ENCODE data around the gene ACP6. TPM values are rescaled to one million over a fixed set of nuclear protein-coding genes. Genes with fewer than 3 reads are reported as not detected.
"Not testable (repeated sequence)": the region's sequence is repeated elsewhere in the genome, so short reads cannot be mapped to it uniquely, and the experiment has no call there.

ACP6 gene
- total RNA-seq = 10 to 100 TPM in 5 of 8 experiments, 1 to 10 TPM in 3; 6.4 to 62.7 (median 14.3) TPM

- Histone ChIP-seq H3K4me1 (replicated peaks in 1 of 2) (peaks cover 5 to 10% of the 10 kb centered on the region in 2 donors), H3K27ac (peak within 1 kb of the TSS in 1 of 2 donors; percentile 48), H3K4me3 (peak within 1 kb of the TSS; percentile 40 to 54 (median 48))
- ATAC-seq (replicated peaks in 6 of 8) = peak; percentile 81 to 99 (median 98)
- in situ Hi-C loops (cut with MboI; ENCODE audit: low pct_unique_long_range_greater_than_20kb in 2 of 9, low sequenced_read_pairs in 9 of 9, unreplicated experiment in 9 of 9) = loop anchor here in 2 of 9 experiments (25.0 kb wide), 2 partner anchors 92 to 217 kb away; partner anchors contain the start of gene GJA5 (in 1 of the 2)
- WGBS, 10 experiments = 0 to 13% (median 4%) methylated on average over 1 to 36 of the region's 36 CpGs; no CpG with 5 or more reads in 2 of the 10 experiments
Observed at GRCh38 chr1:147670319-147671001, at the start of gene ACP6. TSS of gene ACP6 (minus strand) at chr1:147670524. CDS start at chr1:147670048, 476 bp downstream.

- in situ Hi-C loops (cut with MboI; ENCODE audit: low pct_unique_long_range_greater_than_20kb in 2 of 9, low sequenced_read_pairs in 9 of 9, unreplicated experiment in 9 of 9) = loop anchor here in 3 of 9 experiments (5.0 to 25.0 kb wide), 2 partner anchors 168 kb away; no protein-coding TSS in a partner anchor
- H3K4me3 ChIP-seq = no peak overlapping the region
- WGBS, 10 experiments = 30 to 91% (median 78%) methylated on average over 2 to 7 of the region's 7 CpGs; no CpG with 5 or more reads in 1 of the 10 experiments
- H3K27ac ChIP-seq = no peak overlapping the region
- ATAC-seq (replicated peaks in 6 of 8) = peak in 2 of 8 experiments; percentile 22 to 28
- peaks cover 0 to under 1% of the 10 kb centered on the region in 2 donors for H3K4me1 ChIP-seq (replicated peaks in 1 of 2)
Observed at GRCh38 chr1:147719711-147720225, 49.4 kb upstream of the ACP6 start.

DNA sequence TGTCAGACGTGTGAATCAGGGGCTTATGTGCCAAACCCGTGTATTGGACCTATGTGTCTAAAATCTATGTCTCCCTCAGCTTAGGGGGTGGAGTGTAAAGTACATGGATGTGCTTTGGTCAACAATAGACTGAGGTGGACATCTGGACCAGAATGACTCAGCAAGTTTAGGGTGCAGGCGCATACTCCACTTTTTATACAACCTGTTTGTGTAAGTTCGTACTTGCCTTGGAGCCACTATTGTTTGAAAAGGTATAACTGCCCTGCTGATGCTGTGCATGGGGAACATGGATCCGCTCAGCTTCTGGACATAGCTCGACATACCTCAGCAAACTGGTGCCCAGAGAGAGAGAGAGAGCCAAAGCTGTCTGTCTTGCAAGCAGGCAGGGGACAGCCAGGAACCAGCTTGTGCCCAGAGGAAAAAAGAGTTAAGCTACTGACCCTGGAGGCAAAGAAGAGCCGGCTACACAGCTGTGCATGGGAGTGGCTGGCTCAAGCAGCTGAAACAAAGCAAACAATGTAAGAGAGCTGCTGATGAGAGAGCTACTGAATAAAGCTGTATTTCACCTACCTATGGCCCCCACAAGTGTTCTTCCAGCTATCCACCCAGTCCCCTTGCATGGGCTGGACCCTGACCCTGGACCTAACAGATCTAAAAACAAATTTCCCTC, 48.8 kb upstream of the ACP6 start:
- peak in 5 of 8 experiments; percentile 39 to 56 (median 48) for ATAC-seq (replicated peaks in 6 of 8)
- H3K4me3 ChIP-seq = no peak overlapping the region
- H3K27ac ChIP-seq = no peak overlapping the region
- 20 to 100% (median 83%) methylated on average over 1 to 7 of the region's 7 CpGs for WGBS, 10 experiments
- in situ Hi-C loops (cut with MboI; ENCODE audit: low pct_unique_long_range_greater_than_20kb in 2 of 9, low sequenced_read_pairs in 9 of 9, unreplicated experiment in 9 of 9) = loop anchor here in 2 of 9 experiments (25.0 kb wide), 1 partner anchor 168 kb away; no protein-coding TSS in a partner anchor
- H3K4me1 ChIP-seq (replicated peaks in 1 of 2) = peaks cover 0 to 6% of the 10 kb centered on the region in 2 donors

DNA sequence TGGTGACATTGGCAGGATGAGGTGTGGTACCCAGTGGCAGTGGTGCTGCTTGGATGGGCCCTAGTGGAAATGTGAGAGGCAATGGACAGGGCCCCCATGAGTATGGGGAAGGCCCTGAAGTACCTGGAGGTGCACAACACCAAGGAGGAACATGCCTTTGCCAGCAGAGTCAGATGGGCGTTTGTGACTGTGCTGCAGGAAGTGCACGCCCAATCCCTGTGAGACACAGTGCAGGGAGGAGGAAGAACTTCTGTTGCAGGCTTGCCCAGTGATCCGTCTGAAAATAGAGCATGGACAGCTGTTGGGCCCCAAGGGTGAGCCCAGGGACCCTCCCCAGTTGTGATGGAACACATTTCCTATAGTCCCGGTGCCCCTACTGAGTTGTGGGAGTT, 47.4 kb upstream of the ACP6 start:
- Histone ChIP-seq H3K27ac (no peak overlapping the region), H3K4me1 (replicated peaks in 1 of 2) (peaks cover 0 to 7% of the 10 kb centered on the region in 2 donors), H3K4me3 (no peak overlapping the region)
- in situ Hi-C loops (cut with MboI; ENCODE audit: low pct_unique_long_range_greater_than_20kb in 2 of 9, low sequenced_read_pairs in 9 of 9, unreplicated experiment in 9 of 9) = loop anchor here in 2 of 9 experiments (25.0 kb wide), 1 partner anchor 170 kb away; no protein-coding TSS in a partner anchor
- peak in 2 of 8 experiments; percentile 5 to 37 for ATAC-seq (replicated peaks in 6 of 8)
- 60 to 92% (median 72%) methylated on average over 1 to 4 of the region's 4 CpGs; no CpG with 5 or more reads in 6 of the 10 experiments for WGBS, 10 experiments

- Histone ChIP-seq H3K27ac (no peak overlapping the region), H3K4me1 (replicated peaks in 1 of 2) (peaks cover 0 to 7% of the 10 kb centered on the region in 2 donors), H3K4me3 (no peak overlapping the region)
- 63 to 93% (median 86%) methylated on average over 2 to 6 of the region's 6 CpGs; no CpG with 5 or more reads in 3 of the 10 experiments for WGBS, 10 experiments
- in situ Hi-C loops (cut with MboI; ENCODE audit: low pct_unique_long_range_greater_than_20kb in 2 of 9, low sequenced_read_pairs in 9 of 9, unreplicated experiment in 9 of 9) = loop anchor here in 2 of 9 experiments (25.0 kb wide), 1 partner anchor 170 kb away; no protein-coding TSS in a partner anchor
- ATAC-seq (replicated peaks in 6 of 8) = no peak
Observed at GRCh38 chr1:147717051-147717705, 46.9 kb upstream of the ACP6 start.

DNA sequence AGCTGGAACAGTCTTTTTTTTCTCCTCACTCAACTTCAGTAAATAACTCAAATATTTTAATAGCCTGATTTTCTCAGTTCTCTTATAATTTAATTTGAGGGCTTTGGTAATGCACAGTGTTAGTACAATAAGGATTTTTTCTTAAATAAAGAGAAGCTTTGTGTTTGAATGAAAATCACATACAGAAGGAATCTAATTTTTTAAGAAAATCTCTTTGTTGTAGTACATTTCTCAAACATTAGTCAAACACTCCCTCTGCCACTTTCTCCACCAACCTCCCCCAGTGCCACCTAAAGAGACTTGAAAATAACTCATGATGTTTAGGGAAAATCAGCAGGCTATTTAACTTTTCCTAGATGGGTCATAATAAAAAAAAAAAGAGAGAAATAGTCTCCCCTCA, 42.3 kb upstream of the ACP6 start:
- no peak overlapping the region for H3K4me3 ChIP-seq
- H3K4me1 ChIP-seq (replicated peaks in 1 of 2) = peaks cover 3 to 7% of the 10 kb centered on the region in 2 donors
- in situ Hi-C loops (cut with MboI; ENCODE audit: low pct_unique_long_range_greater_than_20kb in 2 of 9, low sequenced_read_pairs in 9 of 9, unreplicated experiment in 9 of 9) = loop anchor here in 2 of 9 experiments (25.0 kb wide), 1 partner anchor 175 kb away; no protein-coding TSS in a partner anchor
- ATAC-seq (replicated peaks in 6 of 8) = no peak
- no peak overlapping the region for H3K27ac ChIP-seq

- no peak overlapping the region for H3K4me3 ChIP-seq
- peak overlapping the region in 1 of 2 donors; percentile 18 for H3K27ac ChIP-seq
- WGBS, 10 experiments = 27 to 97% (median 53%) methylated on average over 1 to 9 of the region's 10 CpGs; no CpG with 5 or more reads in 1 of the 10 experiments
- in situ Hi-C loops (cut with MboI; ENCODE audit: low pct_unique_long_range_greater_than_20kb in 2 of 9, low sequenced_read_pairs in 9 of 9, unreplicated experiment in 9 of 9) = loop anchor here in 2 of 9 experiments (25.0 kb wide), 1 partner anchor 187 kb away; no protein-coding TSS in a partner anchor
- peaks cover 7 to 17% of the 10 kb centered on the region in 2 donors for H3K4me1 ChIP-seq (replicated peaks in 1 of 2)
- ATAC-seq (replicated peaks in 6 of 8) = peak; percentile 89 to 99 (median 93)
Observed at GRCh38 chr1:147700042-147701006, 30.0 kb upstream of the ACP6 start.

DNA sequence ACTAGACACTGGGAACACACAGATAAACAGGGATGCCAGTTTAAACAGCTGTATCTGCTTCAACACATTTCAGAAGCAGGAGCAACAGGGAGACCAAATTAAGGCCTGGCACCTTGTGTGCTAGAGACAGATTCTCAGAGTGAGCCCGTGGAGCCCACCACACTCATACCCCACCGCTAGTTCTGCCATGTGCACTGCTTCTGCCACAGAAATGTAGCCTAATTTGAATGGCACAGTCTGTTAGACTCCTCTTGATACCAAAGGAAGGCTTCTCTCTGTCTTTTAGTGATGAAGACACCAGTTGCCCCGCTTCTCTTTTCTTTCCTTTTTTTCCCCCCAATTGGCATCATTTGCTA, 29.3 kb upstream of the ACP6 start:
- Histone ChIP-seq H3K4me1 (replicated peaks in 1 of 2) (peaks cover 7 to 17% of the 10 kb centered on the region in 2 donors), H3K27ac (no peak overlapping the region), H3K4me3 (no peak overlapping the region)
- in situ Hi-C loops (cut with MboI; ENCODE audit: low pct_unique_long_range_greater_than_20kb in 2 of 9, low sequenced_read_pairs in 9 of 9, unreplicated experiment in 9 of 9) = loop anchor here in 2 of 9 experiments (25.0 kb wide), 2 partner anchors 112 to 188 kb away; no protein-coding TSS in a partner anchor
- 10 to 75% (median 54%) methylated on average over 1 to 3 of the region's 3 CpGs; no CpG with 5 or more reads in 4 of the 10 experiments for WGBS, 10 experiments
- ATAC-seq (replicated peaks in 6 of 8) = peak in 5 of 8 experiments; percentile 3 to 11 (median 5)

DNA sequence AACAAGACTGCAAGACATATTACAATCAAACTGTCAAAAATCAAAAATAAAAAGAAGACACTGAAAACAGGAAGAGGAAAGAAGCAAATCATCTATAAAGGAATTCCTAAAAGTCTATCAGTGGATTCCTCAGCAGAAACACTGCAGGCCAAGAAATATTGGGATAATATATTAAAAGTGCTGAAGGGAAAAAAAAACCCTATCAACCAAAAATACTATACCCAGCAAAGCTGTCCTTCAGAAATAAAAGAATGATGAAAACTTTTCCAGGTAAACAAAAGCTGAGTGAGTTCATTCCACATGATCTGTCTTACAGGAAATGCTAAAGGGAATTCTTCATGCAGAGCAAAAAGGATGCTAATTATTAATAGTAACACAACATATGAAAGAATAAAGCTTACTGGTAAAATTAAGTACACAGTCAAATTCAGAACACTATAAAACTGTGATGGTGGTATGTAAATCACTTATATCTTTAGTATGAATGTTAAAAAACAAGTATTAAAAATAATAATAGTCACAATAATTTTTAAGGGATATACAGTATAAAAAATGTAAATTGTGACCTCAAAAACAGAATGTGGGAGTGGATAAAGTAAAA, 12.9 kb upstream of the ACP6 start:
- Histone ChIP-seq H3K27ac (no peak overlapping the region), H3K4me3 (no peak overlapping the region), H3K4me1 (replicated peaks in 1 of 2) (no peaks in the 10 kb centered on the region)
- in situ Hi-C loops (cut with MboI; ENCODE audit: low pct_unique_long_range_greater_than_20kb in 2 of 9, low sequenced_read_pairs in 9 of 9, unreplicated experiment in 9 of 9) = loop anchor here in 1 of 9 experiments (25.0 kb wide), 1 partner anchor 96 kb away; no protein-coding TSS in a partner anchor
- ATAC-seq (replicated peaks in 6 of 8) = no peak

DNA sequence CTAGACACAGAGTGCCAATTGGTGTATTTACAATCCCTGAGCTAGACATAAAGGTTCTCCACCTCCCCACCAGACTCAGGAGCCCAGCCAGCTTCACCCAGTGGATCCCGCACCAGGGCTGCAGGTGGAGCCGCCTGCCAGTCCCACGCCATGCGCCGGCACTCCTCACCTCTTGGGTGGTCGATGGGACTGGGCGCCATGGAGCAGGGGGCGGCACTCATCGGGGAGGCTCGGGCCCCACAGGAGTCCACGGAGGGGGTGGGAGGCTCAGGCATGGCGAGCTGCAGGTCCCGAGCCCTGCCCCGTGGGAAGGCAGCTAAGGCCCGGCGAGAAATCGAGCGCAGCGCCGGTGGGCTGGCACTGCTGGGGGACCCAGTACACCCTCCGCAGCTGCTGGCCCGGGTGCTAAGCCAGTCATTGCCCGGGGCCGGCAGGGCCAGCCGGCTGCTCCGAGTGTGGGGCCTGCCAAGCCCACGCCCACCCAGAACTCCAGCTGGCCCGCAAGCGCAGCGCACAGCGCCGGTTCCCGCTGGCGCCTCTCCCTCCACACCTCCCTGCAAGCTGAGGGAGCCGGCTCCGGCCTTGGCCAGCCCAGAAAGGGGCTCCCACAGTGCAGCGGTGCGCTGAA, 10.4 kb upstream of the ACP6 start:
- not testable (repeated sequence) for ATAC-seq (replicated peaks in 6 of 8); H3K4me1 ChIP-seq (replicated peaks in 1 of 2); H3K4me3 ChIP-seq; H3K27ac ChIP-seq
- 93 to 100% (median 95%) methylated on average over 4 to 16 of the region's 38 CpGs; no CpG with 5 or more reads in 7 of the 10 experiments for WGBS, 10 experiments
- in situ Hi-C loops (cut with MboI; ENCODE audit: low pct_unique_long_range_greater_than_20kb in 2 of 9, low sequenced_read_pairs in 9 of 9, unreplicated experiment in 9 of 9) = loop anchor here in 1 of 9 experiments (25.0 kb wide), 1 partner anchor 93 kb away; no protein-coding TSS in a partner anchor

GRCh38 chr1:147677681-147678080, 7.4 kb upstream of the ACP6 start:
- not testable (repeated sequence) for H3K27ac ChIP-seq; ATAC-seq (replicated peaks in 6 of 8); H3K4me1 ChIP-seq (replicated peaks in 1 of 2); H3K4me3 ChIP-seq
- in situ Hi-C loops (cut with MboI; ENCODE audit: low pct_unique_long_range_greater_than_20kb in 2 of 9, low sequenced_read_pairs in 9 of 9, unreplicated experiment in 9 of 9) = loop anchor here in 1 of 9 experiments (25.0 kb wide), 1 partner anchor 90 kb away; no protein-coding TSS in a partner anchor
- 74 to 100% (median 91%) methylated on average over 2 to 5 of the region's 5 CpGs; no CpG with 5 or more reads in 3 of the 10 experiments for WGBS, 10 experiments

All from motor neuron (in vitro differentiated cells).